OCI-LY1 (cell line): Measurements from ENCODE around the gene EPHA8.

Source experiments
- H2AFZ ChIP-seq: fragments of 200-600 bp; sonication (generic), shearing (Covaris generic); 2 replicates; pipeline ENCODE4 v1.6.0; 2014; ENCODE audit warnings: antibody characterized with exemption, mild to moderate bottlenecking, low read length
- H3F3A ChIP-seq: fragments of 200-600 bp; sonication (generic), shearing (Covaris generic); 2 replicates; pipeline ENCODE4 v1.6.0; 2014; ENCODE audit warnings: mild to moderate bottlenecking, antibody characterized with exemption, low read length, moderate library complexity; ENCODE audit not compliant: insufficient read depth
- H3K27ac ChIP-seq: fragments of 200-600 bp; sonication (generic); 2 replicates; pipeline ENCODE4 v1.5.1; 2014; ENCODE audit warnings: low read length, mixed run types, mild to moderate bottlenecking, low read depth; ENCODE audit not compliant: poor library complexity, severe bottlenecking
- H3K27me3 ChIP-seq: fragments of 200-600 bp; sonication (generic); 2 replicates; pipeline ENCODE4 v1.6.0; 2014; ENCODE audit warnings: antibody characterized with exemption, mild to moderate bottlenecking, low read length, moderate library complexity; ENCODE audit not compliant: insufficient read depth
- H3K36me3 ChIP-seq: fragments of 200-600 bp; sonication (generic); 2 replicates; pipeline ENCODE4 v1.6.1; 2014; ENCODE audit warnings: mild to moderate bottlenecking, antibody characterized with exemption, low read length, moderate library complexity, mixed read lengths; ENCODE audit not compliant: insufficient read depth
- H3K4me1 ChIP-seq: fragments of 200-600 bp; sonication (generic); 2 replicates; pipeline ENCODE4 v1.5.1; 2014; ENCODE audit warnings: mild to moderate bottlenecking, low read length, moderate library complexity; ENCODE audit not compliant: insufficient read depth, severe bottlenecking
- H3K4me2 ChIP-seq: fragments of 200-600 bp; sonication (generic), shearing (Covaris generic); 2 replicates; pipeline ENCODE4 v1.6.1; 2014; ENCODE audit warnings: low read length
- H3K4me3 ChIP-seq: fragments of 200-600 bp; sonication (generic); 2 replicates; pipeline ENCODE4 v1.5.1; 2014; ENCODE audit warnings: low read length, low read depth, mild to moderate bottlenecking, mixed read lengths; ENCODE audit not compliant: poor library complexity, severe bottlenecking
- H3K79me2 ChIP-seq: fragments of 200-600 bp; shearing (Covaris generic); 2 replicates; pipeline ENCODE4 v1.6.1; 2016; ENCODE audit warnings: mixed run types, low read length, mixed read lengths; ENCODE audit not compliant: insufficient read depth
- H3K9ac ChIP-seq: fragments of 200-600 bp; sonication (generic), shearing (Covaris generic); 2 replicates; pipeline ENCODE4 v1.6.1; 2014; ENCODE audit warnings: mild to moderate bottlenecking, low read length, mixed read lengths
- H3K9me2 ChIP-seq: fragments of 200-600 bp; sonication (generic), shearing (Covaris generic); 2 replicates; pipeline ENCODE4 v1.6.1; 2014; ENCODE audit warnings: low read depth, mild to moderate bottlenecking, low read length, mixed read lengths
- H3K9me3 ChIP-seq: fragments of 200-600 bp; shearing (Covaris generic); 2 replicates; pipeline ENCODE4 v1.6.1; 2014; ENCODE audit warnings: low read length, mixed read lengths
- H4K20me1 ChIP-seq: fragments of 200-600 bp; sonication (generic), shearing (Covaris generic); 2 replicates; pipeline ENCODE4 v1.6.0; 2016; ENCODE audit warnings: mild to moderate bottlenecking, low read length; ENCODE audit not compliant: insufficient read depth
- CTCF ChIP-seq: fragments of 200-600 bp; sonication (generic), shearing (Covaris generic); IDR thresholded peaks from 2 replicates; pipeline ENCODE4 v1.5.1; 2017; ENCODE audit warnings: mild to moderate bottlenecking, antibody characterized with exemption, low read length, moderate library complexity, mixed read lengths
- EZH2 ChIP-seq: fragments of 200-600 bp; sonication (generic), shearing (Covaris generic); IDR thresholded peaks from 2 replicates; pipeline ENCODE4 v1.8.0; 2017; ENCODE audit warnings: borderline replicate concordance, mixed run types, mild to moderate bottlenecking, antibody characterized with exemption, low read length, moderate library complexity, mixed read lengths

The EPHA8 gene

GRCh38 chr1:22556391-22557104 is 6.7 kb upstream of the EPHA8 start:
- Histone ChIP-seq H4K20me1 (no peaks in the 10 kb centered on the region), H3K27me3 (0 out of 2 replicates have a peak, but pooled peaks cover 5% of the 10 kb centered on the region), H3K36me3 (no peaks in the 10 kb centered on the region), H3K4me3 (no peak overlapping the region), H3K4me2 (no peak overlapping the region), H3K9ac (no peak overlapping the region), H3F3A (no peaks in the 10 kb centered on the region), H2AFZ (no peak overlapping the region), H3K4me1 (no peaks in the 10 kb centered on the region), H3K27ac (no peak overlapping the region), H3K9me2 (no peaks in the 10 kb centered on the region), H3K79me2 (no peaks in the 10 kb centered on the region), H3K9me3 (no peaks in the 10 kb centered on the region)
- TF ChIP-seq CTCF (no peak), EZH2 (no peak)

- 0 out of 2 replicates have a peak, but pooled peaks cover 5% of the 10 kb centered on the region for H3K27me3 ChIP-seq
- no peaks in the 10 kb centered on the region for H4K20me1 ChIP-seq
- H3K27ac ChIP-seq = no peak overlapping the region
Observed at GRCh38 chr1:22557341-22557950, 5.8 kb upstream of the EPHA8 start.

More at GRCh38 chr1:22557341-22557950, 5.8 kb upstream of the EPHA8 start:
- Histone ChIP-seq H3K9me2 (no peaks in the 10 kb centered on the region), H3K4me2 (no peak overlapping the region), H3K4me3 (no peak overlapping the region), H3K36me3 (no peaks in the 10 kb centered on the region), H3K9me3 (no peaks in the 10 kb centered on the region), H3K79me2 (no peaks in the 10 kb centered on the region), H3F3A (no peaks in the 10 kb centered on the region), H3K4me1 (no peaks in the 10 kb centered on the region), H3K9ac (no peak overlapping the region), H2AFZ (no peak overlapping the region)
- TF ChIP-seq EZH2 (no peak), CTCF (no peak)
